GM18951 (cell line): Measurements from ENCODE around the gene CALHM2.

Source experiments
- POLR2A ChIP-seq: IDR thresholded peaks from 4 replicates; pipeline ENCODE4 v1.6.1; 2011; ENCODE audit warnings: mild to moderate bottlenecking; ENCODE audit not compliant: insufficient read length, insufficient read depth; ENCODE audit errors: extremely low read depth
- in situ Hi-C: fragments of 300-500 bp; cut with MboI; formaldehyde crosslinking; loops from one replicate; pipeline ENCODE4 v1.12.0; 2022; ENCODE audit warnings: low sequenced_read_pairs, mixed read lengths, inconsistent platforms; ENCODE audit not compliant: unreplicated experiment

CALHM2 gene

GRCh38 chr10:103481974-103482531, 29.9 kb upstream of the CALHM2 start:
- in situ Hi-C loops = loop anchor here (5.0 kb wide), 1 partner anchor 65 kb away; no protein-coding TSS in a partner anchor
- no peak for TF ChIP-seq POLR2A

- in situ Hi-C loops = loop anchor here (5.0 kb wide), 1 partner anchor 63 kb away; no protein-coding TSS in a partner anchor
- TF ChIP-seq POLR2A = no peak
Observed at GRCh38 chr10:103480521-103480920, 28.4 kb upstream of the CALHM2 start.

DNA sequence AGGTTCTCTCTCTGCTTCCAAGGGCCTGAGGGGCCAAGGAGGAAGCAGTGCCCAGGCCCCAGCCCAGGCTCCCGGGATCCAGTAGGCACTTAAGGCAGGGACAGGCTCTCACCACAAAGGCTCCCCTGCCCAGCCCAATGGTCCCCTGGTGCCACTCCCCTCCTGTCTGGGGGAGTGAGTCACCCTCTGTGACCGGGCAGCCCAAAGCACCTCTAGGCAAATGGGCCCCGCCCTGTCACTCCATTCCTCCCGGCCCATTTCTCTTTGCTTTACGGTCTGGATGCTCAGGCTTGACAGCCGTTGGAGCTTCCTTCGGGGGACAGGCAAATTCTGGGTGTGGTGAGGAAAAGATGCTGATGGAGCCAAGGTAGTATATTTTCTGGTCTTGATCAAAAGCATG, 27.0 kb upstream of the CALHM2 start, which contains the start of gene CALHM3:
TSS of gene CALHM3 (minus strand) at position 106 of the 400 bp plus-strand sequence. CDS start 208 bp downstream, outside the sequence.
- in situ Hi-C loops = no loop called here
- TF ChIP-seq POLR2A = no peak

DNA sequence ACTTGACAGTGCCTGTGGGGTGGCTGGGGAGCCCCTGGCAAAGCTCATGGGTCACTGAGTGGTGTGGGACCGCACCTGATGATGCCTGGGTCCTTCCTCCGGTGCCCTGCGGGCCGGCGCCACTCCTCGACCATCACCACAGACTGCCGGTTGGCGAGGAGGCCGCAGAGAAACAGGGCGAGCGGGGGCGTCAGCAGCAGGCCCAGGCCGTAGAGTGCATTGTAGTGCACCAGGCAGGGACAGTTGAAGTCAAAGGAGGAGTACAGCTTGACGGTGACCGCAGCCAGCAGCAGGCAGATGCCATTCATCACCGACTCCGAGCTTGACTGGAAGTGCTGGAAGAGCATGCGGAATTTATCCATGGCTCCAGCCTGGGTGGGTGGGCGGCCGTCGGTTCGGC, 26.5 kb upstream of the CALHM2 start:
- in situ Hi-C loops = no loop called here
- no peak for TF ChIP-seq POLR2A

- in situ Hi-C loops = no loop called here
Observed at GRCh38 chr10:103476046-103476768, 24.0 kb upstream of the CALHM2 start.

DNA sequence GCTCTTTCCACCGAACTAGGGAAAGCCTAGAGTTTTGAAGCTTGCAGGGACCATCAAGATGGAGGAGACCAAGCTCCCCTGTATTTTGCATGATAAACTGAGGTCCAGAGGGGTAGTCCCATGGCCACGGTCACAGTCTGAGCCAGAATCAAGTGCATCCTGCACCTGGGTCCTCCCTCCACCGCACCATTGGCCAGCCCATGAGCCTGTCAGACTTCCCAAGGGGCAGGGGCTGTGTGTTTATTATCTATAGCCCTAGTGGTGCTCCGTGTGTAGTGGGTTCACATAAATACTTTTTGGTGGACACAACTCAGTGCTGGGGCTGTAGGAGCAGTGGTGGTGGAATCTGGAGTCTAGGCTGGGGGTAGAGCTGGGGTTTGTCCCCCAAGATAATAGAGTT, 23.3 kb upstream of the CALHM2 start:
- TF ChIP-seq POLR2A = no peak
- in situ Hi-C loops = no loop called here

More at GRCh38 chr10:103476046-103476768, 24.0 kb upstream of the CALHM2 start:
- no peak for TF ChIP-seq POLR2A

DNA sequence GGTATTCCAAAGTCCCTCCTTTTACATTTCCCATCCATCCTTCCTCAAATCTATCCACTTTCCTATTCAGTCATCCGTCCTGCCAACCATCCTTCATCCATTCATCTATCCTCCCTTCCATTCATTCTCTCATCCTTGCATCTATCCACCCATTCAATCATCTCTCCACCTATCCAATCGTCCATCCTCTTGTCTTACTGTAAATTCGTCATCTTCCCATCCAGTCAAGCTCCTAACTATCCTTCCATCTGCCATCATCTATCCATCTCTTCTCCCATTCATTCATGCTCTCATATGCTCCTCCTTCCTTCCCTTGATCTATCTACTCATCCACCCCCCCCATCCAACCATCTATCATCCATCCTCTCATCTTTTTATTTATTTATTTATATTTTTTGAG, 21.9 kb upstream of the CALHM2 start:
- in situ Hi-C loops = no loop called here
- no peak for TF ChIP-seq POLR2A

DNA sequence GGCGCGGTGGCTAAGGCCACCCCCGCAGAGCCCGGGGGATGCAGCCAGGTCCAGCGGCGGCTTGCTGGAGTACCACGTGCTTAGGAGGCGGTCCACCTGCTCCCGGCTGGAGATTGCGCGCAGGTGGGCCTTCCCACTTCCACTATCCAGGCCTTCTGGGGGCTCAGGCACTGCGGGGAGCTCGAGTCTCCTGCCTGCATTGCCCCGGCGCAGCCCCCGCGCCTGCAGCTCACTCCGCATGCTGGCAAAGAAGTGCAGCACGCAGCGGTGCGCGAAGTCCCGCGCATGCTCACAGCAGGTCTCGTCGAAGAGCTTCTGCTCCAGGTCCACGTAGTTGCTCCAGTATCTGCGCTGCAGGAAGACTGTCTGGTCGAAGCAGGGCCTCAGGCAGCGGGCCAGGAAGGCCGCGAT, 21.1 kb upstream of the CALHM2 start:
- in situ Hi-C loops = no loop called here
- no peak for TF ChIP-seq POLR2A

DNA sequence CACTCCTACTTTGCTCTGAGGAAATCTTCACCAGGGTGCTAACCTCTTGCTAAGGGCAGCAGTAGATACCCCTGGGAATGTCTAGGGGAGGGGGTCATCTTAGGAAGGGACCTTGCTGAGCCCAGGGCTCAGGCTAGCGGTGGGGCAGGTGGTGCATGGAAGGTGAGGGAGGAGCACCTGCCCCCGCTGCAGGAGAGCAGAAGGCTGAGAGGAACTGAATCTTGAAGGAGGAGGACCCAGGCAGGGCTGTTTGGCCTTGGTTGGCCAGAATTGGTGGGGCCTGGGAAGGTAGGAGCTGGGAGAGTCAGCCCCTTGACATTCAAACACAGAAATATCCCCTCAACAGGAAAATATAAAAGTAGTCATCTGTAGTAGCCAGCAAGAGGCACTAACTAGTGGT, 19.8 kb upstream of the CALHM2 start:
- in situ Hi-C loops = no loop called here
- peak; percentile 58 for TF ChIP-seq POLR2A

DNA sequence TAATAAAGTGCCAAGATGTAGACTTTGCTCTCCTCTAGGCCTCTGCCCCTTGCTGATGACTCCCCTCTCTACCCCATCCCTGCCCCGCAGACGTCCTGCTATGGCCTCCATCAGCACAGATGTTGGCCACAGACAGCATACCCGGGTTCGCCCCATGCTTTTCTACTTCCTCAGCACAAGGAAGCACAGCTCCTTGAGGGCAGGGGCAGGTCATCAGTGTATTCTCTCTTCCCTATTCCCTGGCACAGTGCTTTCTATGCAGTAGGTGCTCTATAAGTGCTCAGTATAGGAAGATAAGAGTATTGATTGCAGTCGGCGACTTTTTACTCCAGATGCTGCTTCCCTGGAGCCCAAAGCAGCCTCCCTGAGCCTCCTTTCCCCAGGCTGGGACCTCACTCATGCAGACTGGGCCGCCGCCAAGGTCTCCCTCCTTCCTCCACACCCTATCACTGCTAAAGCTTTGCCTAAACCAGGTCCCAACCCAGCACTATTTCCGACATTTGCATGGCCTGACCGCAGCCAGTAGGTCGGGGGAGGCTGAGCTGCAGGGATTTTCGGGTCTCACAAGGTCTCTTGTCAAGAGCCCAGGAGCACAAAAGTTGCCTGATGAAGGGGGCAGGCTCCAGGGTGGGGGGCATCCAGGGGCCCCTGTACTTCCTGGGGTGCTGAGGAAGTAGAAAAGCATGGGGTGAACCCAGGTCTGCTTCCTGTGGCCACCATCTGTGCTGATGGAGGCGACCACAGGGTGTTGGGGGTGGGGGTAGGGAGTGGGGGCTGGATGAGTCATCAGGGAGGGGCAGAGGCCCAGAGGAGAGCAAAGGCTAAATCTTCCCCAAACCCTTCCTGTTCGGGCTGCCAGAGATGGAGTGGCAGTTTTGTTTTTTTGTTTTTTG, 18.8 kb upstream of the CALHM2 start:
- in situ Hi-C loops = no loop called here
- peak; percentile 44 for TF ChIP-seq POLR2A

DNA sequence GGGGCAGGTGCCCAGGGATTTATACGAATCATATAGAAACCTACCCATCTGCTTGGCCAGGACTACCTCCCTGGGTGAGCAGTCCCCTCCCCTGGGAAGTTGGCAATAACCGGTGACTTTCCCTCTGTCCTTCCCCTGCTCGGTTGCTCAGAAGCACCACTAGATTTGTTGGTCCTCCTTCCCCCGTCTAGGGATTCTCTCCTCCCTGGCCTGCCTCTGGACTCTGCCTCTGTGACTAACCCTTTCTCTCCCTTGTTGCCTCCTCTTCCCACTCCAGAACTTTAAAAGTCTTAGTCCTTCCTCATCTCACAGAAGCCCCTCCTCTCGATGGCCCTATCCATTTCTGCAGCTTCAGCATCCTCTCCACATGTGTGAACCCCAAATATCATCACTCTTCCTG, 17.0 kb upstream of the CALHM2 start:
- TF ChIP-seq POLR2A = no peak
- in situ Hi-C loops = no loop called here

GRCh38 chr10:103467406-103467805, 15.2 kb upstream of the CALHM2 start:
- in situ Hi-C loops = no loop called here

DNA sequence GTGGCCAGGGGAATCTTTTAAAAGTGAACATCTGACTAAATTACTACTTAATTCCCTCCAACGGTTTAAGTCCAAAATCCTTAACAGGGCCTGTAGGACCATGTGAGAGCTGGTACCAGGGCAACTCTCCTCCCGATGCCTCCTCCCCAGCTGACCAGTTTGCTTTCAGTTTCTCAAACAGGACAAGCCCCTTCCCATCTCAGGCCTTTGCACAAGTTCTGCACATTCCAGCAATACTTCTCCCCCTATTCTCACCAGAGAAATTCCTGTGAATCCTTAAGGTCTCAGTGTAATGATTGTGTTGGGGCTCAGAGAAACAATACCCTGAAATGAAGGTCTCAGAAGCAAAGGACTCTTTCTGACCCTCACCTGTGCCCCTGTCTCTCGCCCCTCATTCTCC, 14.6 kb upstream of the CALHM2 start:
- TF ChIP-seq POLR2A = no peak
- in situ Hi-C loops = no loop called here

More at GRCh38 chr10:103467406-103467805, 15.2 kb upstream of the CALHM2 start:
- TF ChIP-seq POLR2A = no peak
